ENCODE data around the gene RIMS3.
"Not testable (repeated sequence)": the region's sequence is repeated elsewhere in the genome, so short reads cannot be mapped to it uniquely, and the experiment has no call there.

RIMS3 gene

DNA sequence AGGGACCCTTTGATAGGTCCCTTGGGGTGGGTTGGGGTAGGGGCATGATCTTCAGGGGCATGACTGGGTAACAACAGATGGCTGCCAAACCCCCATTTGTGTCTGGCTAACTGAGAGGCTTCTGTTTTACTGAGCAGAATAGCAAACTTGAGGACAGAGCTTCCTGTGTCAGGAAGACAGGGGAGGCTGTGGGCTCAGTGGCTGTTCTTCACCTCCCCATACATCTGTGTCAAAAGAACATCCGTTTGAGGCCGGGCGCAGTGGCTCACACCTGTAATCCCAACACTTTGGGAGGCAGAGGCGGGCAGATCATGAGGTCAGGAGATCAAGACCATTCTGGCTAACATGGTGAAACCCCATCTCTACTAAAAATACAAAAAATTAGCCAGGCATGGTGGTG is 35.9 kb downstream of the RIMS3 start:
- H3K23ac ChIP-seq (ENCODE audit: low read length); H4K5ac ChIP-seq (ENCODE audit: low read length); H3K9ac ChIP-seq (ENCODE audit: low read length); H4K8ac ChIP-seq (ENCODE audit: low read depth, low read length); H3K18ac ChIP-seq (ENCODE audit: low read length); H2BK15ac ChIP-seq (replicated peaks; ENCODE audit: low read depth); H3K27ac ChIP-seq (ENCODE audit: low read depth, low read length); H3K27me3 ChIP-seq (ENCODE audit: insufficient read depth, low read length, poor library complexity); H2BK5ac ChIP-seq (ENCODE audit: low read length); H3K56ac ChIP-seq (ENCODE audit: low read length); H3K79me2 ChIP-seq (ENCODE audit: control insufficient read depth, insufficient read depth, low read length); H3K4me2 ChIP-seq (ENCODE audit: low read length); H3K4me3 ChIP-seq (ENCODE audit: low read length); H2BK120ac ChIP-seq (ENCODE audit: low read depth, low read length); H3K36me3 ChIP-seq (ENCODE audit: control insufficient read depth, insufficient read depth, low read length); H2AK5ac ChIP-seq (ENCODE audit: low read length); H3K79me1 ChIP-seq (ENCODE audit: low read length); DNase-seq; H3K4me1 ChIP-seq (ENCODE audit: control insufficient read depth, low read depth, low read length); H3K4ac ChIP-seq (ENCODE audit: low read depth, low read length): not testable (repeated sequence)
- no CpG with 5 or more reads among the region's 4 CpGs for WGBS (ENCODE audit: extremely low coverage, insufficient coverage, low lambda C conversion rate)

DNA sequence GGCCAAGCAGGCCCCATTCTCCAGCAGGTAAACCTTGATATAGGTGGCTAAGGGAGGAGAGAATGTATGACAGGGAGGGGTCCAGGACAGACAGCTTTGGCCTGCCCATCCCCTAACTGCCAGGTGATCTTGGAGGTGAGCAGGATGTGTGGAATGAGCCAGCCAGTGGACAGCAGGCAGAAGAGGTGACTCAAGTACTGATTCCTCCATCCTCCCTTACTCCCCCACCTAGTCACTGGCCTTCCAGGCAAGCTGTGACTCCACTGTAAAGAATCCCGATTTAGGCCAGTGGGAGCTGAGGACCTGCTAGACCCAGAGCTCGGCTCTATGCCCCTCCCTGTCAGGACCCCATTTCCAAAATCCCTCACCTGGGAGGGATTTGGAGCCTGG is 36.6 kb downstream of the RIMS3 start:
- Histone ChIP-seq H3K79me1 (ENCODE audit: low read length) (no peaks in the 10 kb centered on the region), H3K56ac (ENCODE audit: low read length) (no peak overlapping the region), H3K79me2 (ENCODE audit: control insufficient read depth, insufficient read depth, low read length) (no peaks in the 10 kb centered on the region), H3K9ac (ENCODE audit: low read length) (no peak overlapping the region), H3K4ac (ENCODE audit: low read depth, low read length) (no peak overlapping the region), H3K27me3 (ENCODE audit: insufficient read depth, low read length, poor library complexity) (no peaks in the 10 kb centered on the region), H3K4me2 (ENCODE audit: low read length) (no peak overlapping the region), H3K18ac (ENCODE audit: low read length) (no peak overlapping the region), H2AK5ac (ENCODE audit: low read length) (no peak overlapping the region), H2BK120ac (ENCODE audit: low read depth, low read length) (no peak overlapping the region), H3K4me3 (ENCODE audit: low read length) (no peak overlapping the region), H2BK15ac (replicated peaks; ENCODE audit: low read depth) (no peak overlapping the region), H3K4me1 (ENCODE audit: control insufficient read depth, low read depth, low read length) (no peaks in the 10 kb centered on the region), H3K23ac (ENCODE audit: low read length) (no peak overlapping the region), H2BK5ac (ENCODE audit: low read length) (no peak overlapping the region), H3K36me3 (ENCODE audit: control insufficient read depth, insufficient read depth, low read length) (no peaks in the 10 kb centered on the region), H3K27ac (ENCODE audit: low read depth, low read length) (no peak overlapping the region), H4K8ac (ENCODE audit: low read depth, low read length) (no peak overlapping the region), H4K5ac (ENCODE audit: low read length) (no peak overlapping the region)
- no CpG with 5 or more reads among the region's 2 CpGs for WGBS (ENCODE audit: extremely low coverage, insufficient coverage, low lambda C conversion rate)
- DNase-seq: no peak

DNA sequence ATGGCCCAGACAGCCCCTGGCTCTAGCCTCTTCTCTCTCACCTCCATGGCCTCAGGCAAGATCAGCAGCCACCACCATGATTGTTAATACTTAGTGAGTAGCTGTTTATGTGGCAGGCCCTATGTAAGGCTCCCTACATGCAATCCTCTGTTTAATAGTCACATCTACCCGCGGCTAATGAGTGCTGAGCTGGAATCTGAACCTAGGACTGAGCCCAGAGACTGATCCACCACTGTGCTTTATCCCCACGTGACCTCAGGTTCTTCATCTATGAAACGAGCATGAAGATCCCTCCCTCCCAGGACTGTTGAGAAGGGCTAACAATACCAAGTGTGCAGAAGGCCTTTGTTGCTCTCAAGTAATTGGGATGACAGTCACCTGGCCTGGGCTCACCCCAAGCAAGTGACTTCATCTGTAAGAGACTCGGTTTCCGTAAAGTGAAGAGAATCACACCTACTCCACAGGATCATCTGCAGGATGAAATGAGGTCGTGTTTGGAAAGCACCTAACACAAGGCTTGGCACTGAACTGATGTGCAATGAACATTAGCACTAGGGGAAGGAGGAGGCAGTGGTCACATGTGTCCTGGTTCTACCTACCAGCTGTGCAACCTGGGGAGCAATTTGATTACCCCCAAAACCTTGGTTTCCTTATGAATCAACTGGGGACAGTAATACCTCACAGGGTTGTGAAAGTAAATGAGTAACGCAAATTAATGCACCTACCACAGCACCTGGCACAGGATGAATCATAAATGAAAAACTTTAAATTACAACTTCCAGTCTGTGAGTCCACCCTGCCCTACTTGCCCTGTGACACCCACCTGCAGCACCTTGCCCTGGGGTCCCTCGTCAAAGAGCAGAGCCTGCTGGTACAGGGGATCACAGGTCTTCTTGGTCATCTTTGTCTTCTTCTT is 37.2 kb downstream of the RIMS3 start:
- H3K27me3 ChIP-seq (ENCODE audit: insufficient read depth, low read length, poor library complexity): no peaks in the 10 kb centered on the region
- no peaks in the 10 kb centered on the region for H3K79me1 ChIP-seq (ENCODE audit: low read length)
- H3K4me1 ChIP-seq (ENCODE audit: control insufficient read depth, low read depth, low read length): no peaks in the 10 kb centered on the region
- H4K5ac ChIP-seq (ENCODE audit: low read length): no peak overlapping the region
- H3K56ac ChIP-seq (ENCODE audit: low read length): no peak overlapping the region
- no peak overlapping the region for H2BK5ac ChIP-seq (ENCODE audit: low read length)
- no peak overlapping the region for H3K18ac ChIP-seq (ENCODE audit: low read length)
- no peak overlapping the region for H3K23ac ChIP-seq (ENCODE audit: low read length)
- no peak overlapping the region for H3K4me3 ChIP-seq (ENCODE audit: low read length)
- H3K4ac ChIP-seq (ENCODE audit: low read depth, low read length): no peak overlapping the region
- no peak overlapping the region for H2BK15ac ChIP-seq (replicated peaks; ENCODE audit: low read depth)
- H3K9ac ChIP-seq (ENCODE audit: low read length): no peak overlapping the region
- WGBS (ENCODE audit: extremely low coverage, insufficient coverage, low lambda C conversion rate): no CpG with 5 or more reads among the region's 9 CpGs
- H3K27ac ChIP-seq (ENCODE audit: low read depth, low read length): no peak overlapping the region
- no peak overlapping the region for H4K8ac ChIP-seq (ENCODE audit: low read depth, low read length)
- H2AK5ac ChIP-seq (ENCODE audit: low read length): no peak overlapping the region
- H3K4me2 ChIP-seq (ENCODE audit: low read length): no peak overlapping the region
- no peak overlapping the region for H2BK120ac ChIP-seq (ENCODE audit: low read depth, low read length)
- H3K79me2 ChIP-seq (ENCODE audit: control insufficient read depth, insufficient read depth, low read length): no peaks in the 10 kb centered on the region
- H3K36me3 ChIP-seq (ENCODE audit: control insufficient read depth, insufficient read depth, low read length): no peaks in the 10 kb centered on the region
- DNase-seq: no peak

DNA sequence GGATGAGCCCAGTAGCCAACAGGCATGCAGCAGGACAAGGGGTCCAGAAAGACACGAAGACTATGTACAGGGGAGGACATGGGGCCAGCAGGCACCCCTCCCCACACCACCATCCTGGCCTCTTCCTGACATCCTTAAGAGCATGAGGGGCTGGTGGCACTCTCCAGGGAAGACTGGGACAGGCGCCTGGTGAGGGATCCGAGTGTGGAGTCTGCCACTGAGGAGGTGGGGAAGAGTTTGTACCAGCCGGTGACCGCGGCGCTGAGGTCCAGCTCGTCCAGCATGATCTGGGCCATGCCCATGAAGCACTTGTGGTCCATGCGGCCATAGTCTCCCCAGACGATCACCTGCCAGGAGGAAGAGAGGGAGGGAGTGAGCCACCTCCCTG is 39.1 kb downstream of the RIMS3 start:
- no peaks in the 10 kb centered on the region for H3K79me2 ChIP-seq (ENCODE audit: control insufficient read depth, insufficient read depth, low read length)
- no peak overlapping the region for H2BK5ac ChIP-seq (ENCODE audit: low read length)
- no peak overlapping the region for H4K5ac ChIP-seq (ENCODE audit: low read length)
- no peak overlapping the region for H2BK15ac ChIP-seq (replicated peaks; ENCODE audit: low read depth)
- no peaks in the 10 kb centered on the region for H3K4me1 ChIP-seq (ENCODE audit: control insufficient read depth, low read depth, low read length)
- no peak overlapping the region for H3K18ac ChIP-seq (ENCODE audit: low read length)
- H2AK5ac ChIP-seq (ENCODE audit: low read length): no peak overlapping the region
- H4K8ac ChIP-seq (ENCODE audit: low read depth, low read length): no peak overlapping the region
- H3K36me3 ChIP-seq (ENCODE audit: control insufficient read depth, insufficient read depth, low read length): no peaks in the 10 kb centered on the region
- no peak overlapping the region for H3K56ac ChIP-seq (ENCODE audit: low read length)
- H3K23ac ChIP-seq (ENCODE audit: low read length): no peak overlapping the region
- no peak for DNase-seq
- H3K4me2 ChIP-seq (ENCODE audit: low read length): no peak overlapping the region
- H3K79me1 ChIP-seq (ENCODE audit: low read length): no peaks in the 10 kb centered on the region
- no CpG with 5 or more reads among the region's 10 CpGs for whole genome bisulfite sequencing (ENCODE audit: extremely low coverage, insufficient coverage, low lambda C conversion rate)
- no peak overlapping the region for H2BK120ac ChIP-seq (ENCODE audit: low read depth, low read length)
- no peak overlapping the region for H3K9ac ChIP-seq (ENCODE audit: low read length)
- no peak overlapping the region for H3K4me3 ChIP-seq (ENCODE audit: low read length)
- H3K4ac ChIP-seq (ENCODE audit: low read depth, low read length): no peak overlapping the region
- no peaks in the 10 kb centered on the region for H3K27me3 ChIP-seq (ENCODE audit: insufficient read depth, low read length, poor library complexity)
- no peak overlapping the region for H3K27ac ChIP-seq (ENCODE audit: low read depth, low read length)

DNA sequence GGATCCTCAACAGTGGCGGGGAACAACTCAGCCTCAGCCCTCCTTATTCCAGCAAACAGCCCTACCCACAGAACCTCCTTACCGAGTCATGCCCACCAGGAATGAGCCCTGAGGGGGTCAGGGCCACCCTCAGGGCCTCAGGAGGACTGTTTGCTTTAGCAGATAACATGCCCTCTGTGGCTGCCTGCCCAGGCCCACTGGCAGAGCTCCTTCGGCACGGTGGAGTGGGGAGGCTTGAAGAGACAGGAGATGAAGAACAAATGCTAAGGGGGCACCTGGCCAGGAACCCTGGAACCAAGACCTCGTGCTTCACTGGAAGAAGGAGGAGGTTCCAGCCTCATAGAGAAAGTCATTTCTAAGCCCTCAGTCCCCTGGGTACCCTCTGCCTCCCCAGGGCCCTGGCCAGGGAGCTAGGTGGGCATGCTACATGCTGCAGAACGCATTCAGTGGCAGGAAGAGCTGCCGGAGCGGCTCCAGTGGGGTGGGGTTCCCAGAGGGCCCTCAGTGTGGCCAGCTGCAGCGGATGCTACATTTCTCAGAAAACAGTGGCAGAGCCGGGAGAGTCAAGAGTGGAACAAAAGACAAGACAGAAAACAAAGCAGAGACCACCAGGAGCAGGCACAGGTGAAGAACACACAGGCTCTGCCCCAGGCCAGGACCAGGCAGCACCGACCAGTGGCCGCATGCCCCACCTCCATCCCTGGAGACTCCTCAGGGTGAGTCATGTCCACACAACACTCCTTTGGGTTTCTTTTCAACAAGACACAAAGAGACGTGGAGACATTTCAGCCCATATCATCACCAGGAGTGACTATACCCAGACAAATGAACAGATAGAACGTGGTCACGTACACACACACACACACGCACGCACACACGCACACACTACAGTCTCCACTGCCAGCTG is 39.8 kb downstream of the RIMS3 start:
- no peaks in the 10 kb centered on the region for H3K36me3 ChIP-seq (ENCODE audit: control insufficient read depth, insufficient read depth, low read length)
- H3K27ac ChIP-seq (ENCODE audit: low read depth, low read length): no peak overlapping the region
- no peak overlapping the region for H2BK15ac ChIP-seq (replicated peaks; ENCODE audit: low read depth)
- no peaks in the 10 kb centered on the region for H3K4me1 ChIP-seq (ENCODE audit: control insufficient read depth, low read depth, low read length)
- DNase-seq: no peak
- H3K4me3 ChIP-seq (ENCODE audit: low read length): no peak overlapping the region
- no peak overlapping the region for H3K23ac ChIP-seq (ENCODE audit: low read length)
- no peak overlapping the region for H3K9ac ChIP-seq (ENCODE audit: low read length)
- H4K5ac ChIP-seq (ENCODE audit: low read length): no peak overlapping the region
- no peak overlapping the region for H3K18ac ChIP-seq (ENCODE audit: low read length)
- no peaks in the 10 kb centered on the region for H3K27me3 ChIP-seq (ENCODE audit: insufficient read depth, low read length, poor library complexity)
- no peaks in the 10 kb centered on the region for H3K79me1 ChIP-seq (ENCODE audit: low read length)
- no CpG with 5 or more reads among the region's 18 CpGs for WGBS (ENCODE audit: extremely low coverage, insufficient coverage, low lambda C conversion rate)
- no peak overlapping the region for H2BK120ac ChIP-seq (ENCODE audit: low read depth, low read length)
- H3K4me2 ChIP-seq (ENCODE audit: low read length): no peak overlapping the region
- no peak overlapping the region for H4K8ac ChIP-seq (ENCODE audit: low read depth, low read length)
- no peak overlapping the region for H2AK5ac ChIP-seq (ENCODE audit: low read length)
- H3K79me2 ChIP-seq (ENCODE audit: control insufficient read depth, insufficient read depth, low read length): no peaks in the 10 kb centered on the region
- no peak overlapping the region for H3K4ac ChIP-seq (ENCODE audit: low read depth, low read length)
- H3K56ac ChIP-seq (ENCODE audit: low read length): no peak overlapping the region
- no peak overlapping the region for H2BK5ac ChIP-seq (ENCODE audit: low read length)
